HepG2 (cell line): ENCODE data around the gene CTXN1. TPM values are rescaled to one million over a fixed set of nuclear protein-coding genes. Genes with fewer than 3 reads are reported as not detected.
A peak's percentile ranks its signal among the peaks of the same experiment; 100 is the strongest.

ENCODE experiments used
- ATAC-seq: fragments of 200-7000 bp; cut with Tn5 transposase; 3 replicates; pipeline ENCODE4 v1.9.1; 2020; ENCODE audit warnings: mild to moderate bottlenecking, moderate library complexity
- BruUV-seq: library from RNA; stranded (reverse); fragments of 400-500 nt; replicated peaks from 2 replicates; lab custom pipeline; 2021; lab: Mats Ljungman, UMichigan
- CTCF ChIA-PET: fragments of 300-600 bp; formaldehyde crosslinking; extraction: SDS; loops from one replicate; lab custom pipeline; 2021; ENCODE audit warnings: low total read pairs, inconsistent platforms, low intra/inter-chr PET ratio; lab: Yijun Ruan, JAX
- POLR2A ChIA-PET: fragments of 350-600 bp; sonication (Branson Sonifier 250); formaldehyde crosslinking; loops from one replicate; lab custom pipeline; 2020; ENCODE audit warnings: antibody characterized with exemption, inconsistent platforms; lab: Yijun Ruan, JAX
- DNase-seq: peaks from one replicate; pipeline ENCODE4 v3.0.0-alpha.2; 2015; ENCODE audit warnings: low spot score
- FAIRE-seq: peaks from 3 replicates; lab custom pipeline; 2011; peaks lifted over from hg19 to GRCh38; lab: Jason Lieb, UNC
- H2AFZ ChIP-seq: one replicate; pipeline ENCODE4 v1.6.1; 2011; ENCODE audit warnings: low read length, inconsistent platforms
- H3K27ac ChIP-seq: fragments of 300-600 bp; 3 replicates; pipeline ENCODE4 v1.8.0; 2011; ENCODE audit warnings: mixed run types, mild to moderate bottlenecking, mixed read lengths, low read length, inconsistent platforms; ENCODE audit not compliant: insufficient read depth; ENCODE audit errors: extremely low read length
- H3K27me3 ChIP-seq, 2 experiments: fragments of 200-600 bp in 1 of 2; 2 replicates in 1 of 2; 3 replicates in 1 of 2; pipeline versions ENCODE4 v1.6.0 to v1.8.0; 2011; ENCODE audit warnings: low read length in 2 of 2, mild to moderate bottlenecking in 2 of 2, moderate library complexity in 2 of 2, inconsistent platforms in 1 of 2; ENCODE audit not compliant: insufficient read depth in 2 of 2, control insufficient read depth in 1 of 2
- H3K36me3 ChIP-seq, 2 experiments: fragments of 200-600 bp in 1 of 2; replicated peaks in 1 of 2; 2 replicates in 1 of 2; 3 replicates in 1 of 2; pipeline versions ENCODE4 v1.5.1 to v1.8.0; 2011; ENCODE audit warnings: low read length in 2 of 2, inconsistent platforms in 1 of 2; ENCODE audit not compliant: insufficient read depth in 2 of 2, control insufficient read depth in 1 of 2
- H3K4me1 ChIP-seq: 2 replicates; pipeline ENCODE4 v1.5.1; 2012; ENCODE audit warnings: low read length, inconsistent platforms; ENCODE audit not compliant: insufficient read depth
- H3K4me2 ChIP-seq: 2 replicates; pipeline ENCODE4 v1.6.0; 2011; ENCODE audit warnings: low read depth, low read length, inconsistent platforms
- H3K4me3 ChIP-seq, 3 experiments: fragments of 200-600 bp in 1 of 3; sonication (generic), shearing (Covaris generic) in 1 of 3; replicated peaks in 1 of 3; 2 replicates each; pipeline ENCODE4 v1.5.1; 2011 to 2016; ENCODE audit warnings: low read length in 3 of 3, inconsistent platforms in 2 of 3, low read depth in 2 of 3, mild to moderate bottlenecking in 2 of 3, control low read depth in 1 of 3, mixed read lengths in 1 of 3; ENCODE audit not compliant: insufficient read depth in 1 of 3
- H3K79me2 ChIP-seq: one replicate; pipeline ENCODE4 v1.6.1; 2011; ENCODE audit warnings: low read length, inconsistent platforms; ENCODE audit not compliant: insufficient read depth
- H3K9ac ChIP-seq: 2 replicates; pipeline ENCODE4 v1.6.0; 2011; ENCODE audit warnings: mild to moderate bottlenecking, low read depth, low read length, inconsistent platforms; ENCODE audit not compliant: insufficient read depth
- H3K9me3 ChIP-seq: 2 replicates; pipeline ENCODE4 v1.5.1; 2012; ENCODE audit warnings: mild to moderate bottlenecking, low read length
- H4K20me1 ChIP-seq: 2 replicates; pipeline ENCODE4 v1.6.0; 2011; ENCODE audit warnings: inconsistent platforms, mild to moderate bottlenecking, low read length, moderate library complexity; ENCODE audit not compliant: insufficient read depth
- AGO2 ChIP-seq: fragments of 200-400 bp; formaldehyde crosslinking; optimal IDR thresholded peaks from 2 replicates; pipeline ENCODE3; 2017; ENCODE audit warnings: mild to moderate bottlenecking, low read depth, low read length, moderate library complexity
- EEA1 ChIP-seq: sonication (generic); formaldehyde crosslinking; IDR thresholded peaks from 2 replicates; pipeline ENCODE4 v1.5.1; 2020; ENCODE audit warnings: mild to moderate bottlenecking, missing genetic modification reagents, borderline replicate concordance
- KDM4B ChIP-seq: sonication (generic); formaldehyde crosslinking; IDR thresholded peaks from 2 replicates; pipeline ENCODE4 v1.4.0; 2020; ENCODE audit warnings: missing genetic modification reagents
- KDM5B ChIP-seq: sonication (generic); formaldehyde crosslinking; IDR thresholded peaks from 2 replicates; pipeline ENCODE4 v1.4.0; 2020; ENCODE audit warnings: missing genetic modification reagents, mild to moderate bottlenecking, borderline replicate concordance
- POLR2A ChIP-seq, 2 experiments: IDR thresholded peaks; 2 replicates each; pipeline ENCODE4 v1.6.1; 2011; ENCODE audit warnings: low read depth in 2 of 2, low read length in 2 of 2, mild to moderate bottlenecking in 1 of 2, moderate library complexity in 1 of 2; ENCODE audit not compliant: insufficient read depth in 1 of 2
- PREB ChIP-seq: sonication (generic); formaldehyde crosslinking; IDR thresholded peaks from 2 replicates; pipeline ENCODE4 v1.4.0; 2020; ENCODE audit warnings: missing genetic modification reagents
- RBFOX2 ChIP-seq: fragments of 200-400 bp; formaldehyde crosslinking; IDR thresholded peaks from 2 replicates; pipeline ENCODE4 v1.6.1; 2017; ENCODE audit warnings: low read depth, mild to moderate bottlenecking, low read length
- SALL2 ChIP-seq: sonication (generic); formaldehyde crosslinking; IDR thresholded peaks from 2 replicates; pipeline ENCODE4 v1.8.1; 2023; ENCODE audit warnings: mild to moderate bottlenecking, missing genetic modification reagents, inconsistent platforms
- ZBTB3 ChIP-seq: sonication (generic); formaldehyde crosslinking; IDR thresholded peaks from 2 replicates; pipeline ENCODE4 v1.4.0; 2020; ENCODE audit warnings: low read depth, mild to moderate bottlenecking, moderate library complexity, missing genetic modification reagents, borderline replicate concordance
- ZFP36L2 ChIP-seq: sonication (generic); formaldehyde crosslinking; IDR thresholded peaks from 2 replicates; pipeline ENCODE4 v1.4.0; 2020; ENCODE audit warnings: missing genetic modification reagents
- ZNF225 ChIP-seq: sonication (generic); formaldehyde crosslinking; IDR thresholded peaks from 2 replicates; pipeline ENCODE4 v1.4.0; 2020; ENCODE audit warnings: mild to moderate bottlenecking, missing genetic modification reagents
- ZNF354B ChIP-seq: sonication (generic); formaldehyde crosslinking; IDR thresholded peaks from 2 replicates; pipeline ENCODE4 v1.8.0; 2022; ENCODE audit warnings: mild to moderate bottlenecking, missing genetic modification reagents
- ZNF563 ChIP-seq: sonication (generic); formaldehyde crosslinking; IDR thresholded peaks from 2 replicates; pipeline ENCODE4 v1.8.0; 2022; ENCODE audit warnings: mild to moderate bottlenecking, moderate library complexity, missing genetic modification reagents
- ZNF572 ChIP-seq: sonication (generic); formaldehyde crosslinking; IDR thresholded peaks from 2 replicates; pipeline ENCODE4 v1.5.1; 2020; ENCODE audit warnings: mild to moderate bottlenecking, missing genetic modification reagents
- ZXDC ChIP-seq: sonication (generic); formaldehyde crosslinking; IDR thresholded peaks from 2 replicates; pipeline ENCODE4 v1.5.0; 2020; ENCODE audit warnings: mild to moderate bottlenecking, missing genetic modification reagents
- WGBS: methylation state at CpG from one replicate; pipeline ENCODE4 v1.1.6; 2017; ENCODE audit warnings: low lambda C conversion rate; 5-methylcytosine and 5-hydroxymethylcytosine counted together
- in situ Hi-C: cut with HindIII; loops from 2 replicates; pipeline ENCODE4 v1.10.0; 2017; ENCODE audit warnings: low pct_unique_long_range_greater_than_20kb; ENCODE audit not compliant: extremely low pct_ligation_motif_present
- intact Hi-C: fragments of 100-400 bp; cut with micrococcal nuclease; formaldehyde crosslinking; loops from one replicate; pipeline ENCODE4 v1.10.0; 2022; ENCODE audit not compliant: unreplicated experiment
- polyA plus RNA-seq, 8 experiments: library from polyadenylated mRNA; depleted of rRNA in 3 of 8; stranded (reverse) in 7 of 8; unstranded in 1 of 8; fragments of >200 nt; fragmentation: Illumina TruSeq in 4 of 8; extraction: Trizol in 4 of 8; gene quantifications; 2 replicates each; pipeline versions ENCODE4 v1.2.1 to v1.2.3, GENCODE V29; 2011 to 2016; ENCODE audit warnings: low read depth in 4 of 8, missing spikeins in 1 of 8, mixed read lengths in 1 of 8; ENCODE audit not compliant: insufficient read depth in 1 of 8
- total RNA-seq, 5 experiments: library from RNA; depleted of rRNA; stranded (reverse); fragments of >200 nt; fragmentation: Illumina TruSeq; extraction: Trizol; gene quantifications; 2 replicates each; pipeline ENCODE4 v1.2.3, GENCODE V29; 2016; ENCODE audit warnings: low read depth in 1 of 5

CTXN1 gene
- total and polyA plus RNA-seq, 2 of the 13 experiments (the other 11 are each of a cell fraction or from before 2014, with no cell fraction given), result 0.11 TPM; not detected in 1

- no peak for DNase-seq
- H3K4me3 ChIP-seq, result no peak overlapping the region
- FAIRE-seq, result no peak
- no TSS peak for BruUV-seq
- WGBS, result 97% methylated on average over 18 of the region's 19 CpGs
- no peak overlapping the region for H3K9ac ChIP-seq
- in situ Hi-C loops (no loop called here), intact Hi-C loops (no loop called here)
- peaks cover 29% of the 10 kb centered on the region for H3K79me2 ChIP-seq
- H3K27me3 ChIP-seq, result no peaks in the 10 kb centered on the region; a peak in 1 of 5 replicates
- H3K4me2 ChIP-seq, result no peak overlapping the region
- H3K27ac ChIP-seq, result no peak overlapping the region
- H3K4me1 ChIP-seq, result peaks cover 33% of the 10 kb centered on the region
- no peak for ATAC-seq
- peaks cover 4 to 27% of the 10 kb centered on the region in 2 experiments; a peak in 4 of 5 replicates for H3K36me3 ChIP-seq
- no peak for TF ChIP-seq KDM4B
- TF ChIP-seq KDM5B (CRISPR knock-in tag), result 0 out of 2 replicates have a peak, but pooled peaks have one; percentile 21
- peak; percentile 60; the same call in 1 of the 2 replicates for TF ChIP-seq RBFOX2
- TF ChIP-seq AGO2, result peak; percentile 72
- TF ChIP-seq POLR2A (IDR thresholded peaks at IDR 0.05; ENCODE audit: insufficient read depth in 1 of 2, low read depth in 2 of 2, low read length in 2 of 2), result peak in 1 of 2 experiments; percentile 35; a peak in 2 of 4 replicates
- TF ChIP-seq ZFP36L2 (CRISPR knock-in tag), result no peak
- H3K9me3 ChIP-seq, result no peaks in the 10 kb centered on the region
- no peak overlapping the region for H2AFZ ChIP-seq
- POLR2A ChIA-PET, result interaction anchor here (1.0 to 3.4 kb wide), 3 partner anchors 9 to 38 kb away, joined by 3 to 24 read pairs (median 3); partner anchors contain the start of gene SNAPC2
- CTCF ChIA-PET, result no interaction called here
- peaks cover 13% of the 10 kb centered on the region; the same call in 1 of the 2 replicates for H4K20me1 ChIP-seq
Observed at GRCh38 chr19:7907122-7907521, 18.8 kb downstream of the CTXN1 start.

- WGBS, result 93% methylated on average over 10 of the region's 10 CpGs
- Histone ChIP-seq H3K27ac (no peak overlapping the region), H3K9ac (no peak overlapping the region), H4K20me1 (peaks cover 13% of the 10 kb centered on the region; the same call in 1 of the 2 replicates), H3K79me2 (peaks cover 29% of the 10 kb centered on the region), H3K27me3 (no peaks in the 10 kb centered on the region; a peak in 1 of 5 replicates), H3K4me2 (peak overlapping the region; percentile 99; the same call in 1 of the 2 replicates), H3K4me3 (no peak overlapping the region), H2AFZ (no peak overlapping the region), H3K9me3 (no peaks in the 10 kb centered on the region), H3K4me1 (peaks cover 43% of the 10 kb centered on the region), H3K36me3 (peaks cover 0 to 21% of the 10 kb centered on the region in 2 experiments; a peak in 3 of 5 replicates)
- ChIA-PET POLR2A (no interaction called here), CTCF (no interaction called here)
- no peak for FAIRE-seq
- in situ Hi-C loops, result no loop called here
- intact Hi-C loops, result no loop called here
- DNase-seq, result no peak
- BruUV-seq, result no TSS peak
- no peak for ATAC-seq
- no peak for TF ChIP-seq ZBTB3
- TF ChIP-seq ZNF572, result no peak
- no peak for TF ChIP-seq PREB (CRISPR knock-in tag)
- TF ChIP-seq ZXDC, result no peak
- TF ChIP-seq SALL2 (CRISPR knock-in tag), result no peak
- TF ChIP-seq ZNF354B (CRISPR knock-in tag), result no peak
- no peak for TF ChIP-seq EEA1
- TF ChIP-seq ZNF225 (CRISPR knock-in tag), result no peak
- no peak for TF ChIP-seq ZNF563 (CRISPR knock-in tag)
Observed at GRCh38 chr19:7905859-7906258, 20.1 kb downstream of the CTXN1 start.
